Tibial artery (tissue), 4 donors: ENCODE measurements around the gene PIM2.
"Not testable (repeated sequence)": the region's sequence is repeated elsewhere in the genome, so short reads cannot be mapped to it uniquely, and the experiment has no call there.

Source experiments
- DNase-seq, 2 donors: peaks; one replicate each; pipeline ENCODE4 v3.0.0-alpha.2; 2019
- H3K27ac ChIP-seq, 2 donors: fragments of 200-600 bp; sonication (generic) in 1 of 2; 1 replicate in 1 of 2; 2 replicates in 1 of 2; pipeline ENCODE4 v1.5.1; 2018 to 2019; ENCODE audit warnings: mild to moderate bottlenecking in 1 of 2
- H3K27me3 ChIP-seq, 2 donors: fragments of 200-600 bp; sonication (generic) in 1 of 2; one replicate each; pipeline versions ENCODE4 v1.5.1 to v1.6.0; 2016 to 2019
- H3K36me3 ChIP-seq, 3 donors: fragments of 200-600 bp; sonication (generic) in 2 of 3; one replicate each; pipeline ENCODE4 v1.5.1; 2016 to 2019; ENCODE audit warnings: mild to moderate bottlenecking in 2 of 3
- H3K4me1 ChIP-seq, 4 donors: fragments of 200-600 bp; sonication (generic) in 2 of 4; 1 replicate in 3 of 4; 2 replicates in 1 of 4; pipeline ENCODE4 v1.5.1; 2016 to 2019
- H3K4me3 ChIP-seq, 2 donors: fragments of 200-600 bp; sonication (generic) in 1 of 2; 1 replicate in 1 of 2; 2 replicates in 1 of 2; pipeline ENCODE4 v1.5.1; 2018 to 2019; ENCODE audit warnings: mild to moderate bottlenecking in 2 of 2
- H3K9me3 ChIP-seq, 3 donors: fragments of 200-600 bp; sonication (generic) in 1 of 3; one replicate each; pipeline ENCODE4 v1.5.1; 2016 to 2019
- intact Hi-C: fragments of 100-400 bp; cut with DNase I; formaldehyde crosslinking; loops from one replicate; pipeline ENCODE4 v1.15.0; 2023; ENCODE audit warnings: low total_unique reads
- TF ChIP-seq, protein P1 (sequence below), 2 experiments: fragments of 200-600 bp in 1 of 2; fragments of 450-650 bp in 1 of 2; IDR thresholded peaks; one replicate each; pipeline ENCODE4 v1.5.1; 2017 to 2019; ENCODE audit warnings: antibody characterized with exemption in 2 of 2, mild to moderate bottlenecking in 1 of 2, moderate library complexity in 1 of 2

Gene PIM2

DNA sequence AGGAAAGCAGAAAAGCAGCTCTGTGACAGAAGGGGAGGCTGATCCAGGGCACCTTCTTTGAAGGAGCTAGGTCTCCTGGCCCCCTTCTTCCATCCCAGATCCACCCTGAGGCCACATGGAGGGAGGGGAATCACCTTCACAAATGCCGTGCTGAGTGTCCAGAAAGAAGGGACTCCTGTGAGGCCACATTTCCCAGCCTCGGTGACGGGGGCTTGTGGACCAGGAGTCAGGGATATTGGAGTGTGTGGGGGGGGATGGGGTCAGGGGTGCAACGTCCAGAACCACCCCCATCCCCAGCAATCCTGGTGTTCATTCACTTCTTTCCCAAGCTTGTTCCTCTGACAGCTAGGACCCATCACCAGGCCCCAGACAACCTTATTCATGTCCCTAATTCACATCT lies 25.9 kb downstream of the PIM2 start:
- H3K4me1 ChIP-seq, result peaks cover 0 to 17% (median 9%) of the 10 kb centered on the region in 4 donors
- TF ChIP-seq, protein P1, sequence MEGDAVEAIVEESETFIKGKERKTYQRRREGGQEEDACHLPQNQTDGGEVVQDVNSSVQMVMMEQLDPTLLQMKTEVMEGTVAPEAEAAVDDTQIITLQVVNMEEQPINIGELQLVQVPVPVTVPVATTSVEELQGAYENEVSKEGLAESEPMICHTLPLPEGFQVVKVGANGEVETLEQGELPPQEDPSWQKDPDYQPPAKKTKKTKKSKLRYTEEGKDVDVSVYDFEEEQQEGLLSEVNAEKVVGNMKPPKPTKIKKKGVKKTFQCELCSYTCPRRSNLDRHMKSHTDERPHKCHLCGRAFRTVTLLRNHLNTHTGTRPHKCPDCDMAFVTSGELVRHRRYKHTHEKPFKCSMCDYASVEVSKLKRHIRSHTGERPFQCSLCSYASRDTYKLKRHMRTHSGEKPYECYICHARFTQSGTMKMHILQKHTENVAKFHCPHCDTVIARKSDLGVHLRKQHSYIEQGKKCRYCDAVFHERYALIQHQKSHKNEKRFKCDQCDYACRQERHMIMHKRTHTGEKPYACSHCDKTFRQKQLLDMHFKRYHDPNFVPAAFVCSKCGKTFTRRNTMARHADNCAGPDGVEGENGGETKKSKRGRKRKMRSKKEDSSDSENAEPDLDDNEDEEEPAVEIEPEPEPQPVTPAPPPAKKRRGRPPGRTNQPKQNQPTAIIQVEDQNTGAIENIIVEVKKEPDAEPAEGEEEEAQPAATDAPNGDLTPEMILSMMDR (IDR thresholded peaks at IDR 0.05), result no peak
- peaks cover 4 to 13% (median 6%) of the 10 kb centered on the region in 3 donors for H3K36me3 ChIP-seq
- no peak overlapping the region for H3K4me3 ChIP-seq
- intact Hi-C loops, result no loop called here
- H3K27ac ChIP-seq, result no peak overlapping the region
- H3K9me3 ChIP-seq, result no peaks in the 10 kb centered on the region
- DNase-seq, result no peak
- H3K27me3 ChIP-seq, result no peaks in the 10 kb centered on the region

DNA sequence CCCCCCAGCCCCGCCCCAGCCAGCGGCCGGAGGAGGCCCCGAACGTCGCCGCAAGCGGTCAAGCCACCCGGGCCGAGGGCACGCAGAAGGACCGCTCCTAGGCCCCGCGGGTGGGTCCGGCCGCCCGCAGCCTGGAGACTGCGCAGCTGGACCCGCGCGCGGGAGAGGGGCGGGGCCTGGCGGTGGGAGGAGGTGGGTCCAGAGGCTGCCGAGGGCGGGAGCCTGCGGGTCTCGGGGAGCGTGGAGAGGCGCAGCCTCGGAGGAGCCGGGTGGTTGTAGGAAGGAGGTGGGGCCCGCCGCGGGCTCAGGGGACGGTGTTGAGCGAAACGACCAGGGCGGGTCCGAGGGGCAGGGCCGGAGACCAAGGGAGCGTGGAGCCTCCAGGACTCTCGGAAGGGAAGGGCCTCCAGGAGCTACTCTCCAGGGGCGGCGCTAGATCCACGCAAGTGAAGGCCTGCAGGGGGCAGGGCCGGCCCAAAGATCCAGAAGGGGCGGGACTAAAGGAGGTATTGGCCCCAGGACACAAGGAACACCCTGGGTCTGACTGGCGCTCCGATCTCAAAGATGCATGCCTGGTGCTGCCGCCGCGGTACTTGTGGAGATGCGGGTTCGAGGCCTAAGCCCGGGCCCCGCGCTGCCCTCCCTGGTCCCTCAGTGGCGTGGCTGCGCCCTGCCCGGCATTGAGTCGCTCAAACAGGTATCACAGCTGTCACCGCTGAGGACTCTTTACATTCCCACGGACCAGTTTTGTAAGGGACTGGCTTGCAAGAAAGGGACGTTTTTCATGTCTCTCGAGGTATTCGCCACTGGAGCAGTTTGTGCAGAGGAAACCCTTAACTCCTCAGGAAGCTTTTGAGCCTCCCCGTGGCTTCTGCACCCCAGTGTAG lies 27.2 kb downstream of the PIM2 start:
- peaks cover 4 to 13% (median 6%) of the 10 kb centered on the region in 3 donors for H3K36me3 ChIP-seq
- H3K9me3 ChIP-seq, result no peaks in the 10 kb centered on the region
- DNase-seq, result peak; percentile 87 to 95
- H3K4me3 ChIP-seq, result peak overlapping the region; percentile 71 to 75
- H3K27me3 ChIP-seq, result no peaks in the 10 kb centered on the region
- TF ChIP-seq, protein P1 (IDR thresholded peaks at IDR 0.05), result peak; percentile 27 to 32
- peaks cover 0 to 16% (median 8%) of the 10 kb centered on the region in 4 donors for H3K4me1 ChIP-seq
- peak overlapping the region; percentile 81 to 88 for H3K27ac ChIP-seq
- intact Hi-C loops, result no loop called here

DNA sequence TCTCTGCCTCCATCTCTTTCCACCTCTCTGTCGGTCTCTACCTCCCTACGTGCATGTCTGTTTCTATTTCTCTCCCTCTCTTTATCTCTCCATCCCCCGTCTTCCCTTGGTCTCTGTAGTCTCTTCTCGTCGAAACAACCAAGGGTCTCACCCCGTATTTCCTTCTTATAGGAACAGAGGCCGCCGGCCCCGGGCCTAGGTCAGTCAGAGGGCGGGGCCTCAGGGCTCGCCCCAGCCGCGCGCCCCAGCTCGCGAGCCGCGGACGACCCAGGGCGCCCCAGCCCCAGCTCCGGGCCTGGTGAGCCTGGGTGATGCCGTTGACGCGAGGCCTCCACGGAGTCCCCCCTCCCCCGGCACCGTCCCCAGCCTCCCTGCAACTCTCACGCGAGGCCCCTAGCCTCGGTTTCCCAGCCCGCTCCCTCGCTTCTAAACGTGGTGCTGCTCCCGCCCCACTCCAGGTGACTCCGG lies 27.9 kb downstream of the PIM2 start:
- Histone ChIP-seq H3K4me3 (peak overlapping the region; percentile 71 to 75), H3K27ac (peak overlapping the region; percentile 81 to 88), H3K4me1 (peaks cover 0 to 10% (median 3%) of the 10 kb centered on the region in 4 donors), H3K27me3 (no peaks in the 10 kb centered on the region), H3K36me3 (peaks cover 4 to 13% (median 6%) of the 10 kb centered on the region in 3 donors), H3K9me3 (no peaks in the 10 kb centered on the region)
- intact Hi-C loops, result no loop called here
- TF ChIP-seq, protein P1 (IDR thresholded peaks at IDR 0.05), result no peak
- DNase-seq, result no peak

DNA sequence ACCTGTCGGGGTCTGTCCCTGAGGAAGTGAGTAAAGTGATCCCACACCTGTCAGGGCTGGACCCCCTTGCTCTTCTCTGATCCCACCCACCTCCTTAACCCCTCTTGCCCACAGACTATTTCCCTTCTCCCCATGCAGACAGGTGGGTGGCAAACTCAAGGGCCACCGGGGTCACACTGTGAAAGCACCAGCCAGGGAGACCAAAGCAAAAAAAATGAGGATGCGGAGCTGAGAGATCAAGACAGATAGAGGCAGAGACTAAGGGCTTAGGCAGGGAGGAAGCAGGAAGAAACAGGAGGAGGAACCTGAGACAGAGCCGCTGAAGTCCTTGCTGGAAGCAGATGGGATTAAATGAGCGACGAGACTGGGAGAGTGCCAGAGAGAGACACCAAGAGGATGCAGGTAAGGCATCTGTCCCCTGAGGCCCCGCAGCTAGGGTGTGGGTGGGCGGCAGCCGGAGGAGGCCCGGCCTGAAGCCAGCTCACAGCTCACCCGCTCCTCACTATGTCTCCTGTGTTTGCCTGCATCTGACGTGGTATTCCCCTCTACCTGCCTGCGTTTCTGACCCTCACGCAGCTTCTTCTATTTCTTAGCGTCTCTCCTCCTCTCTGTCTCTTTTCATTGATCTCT lies 28.4 kb downstream of the PIM2 start:
- H3K4me3 ChIP-seq, result peak overlapping the region; percentile 71 to 75
- no peaks in the 10 kb centered on the region for H3K9me3 ChIP-seq
- intact Hi-C loops, result no loop called here
- TF ChIP-seq, protein P1 (IDR thresholded peaks at IDR 0.05), result no peak
- no peak for DNase-seq
- no peaks in the 10 kb centered on the region for H3K27me3 ChIP-seq
- peak overlapping the region; percentile 81 to 88 for H3K27ac ChIP-seq
- peaks cover 0 to 10% (median 3%) of the 10 kb centered on the region in 4 donors for H3K4me1 ChIP-seq
- peaks cover 4 to 13% (median 6%) of the 10 kb centered on the region in 3 donors for H3K36me3 ChIP-seq

DNA sequence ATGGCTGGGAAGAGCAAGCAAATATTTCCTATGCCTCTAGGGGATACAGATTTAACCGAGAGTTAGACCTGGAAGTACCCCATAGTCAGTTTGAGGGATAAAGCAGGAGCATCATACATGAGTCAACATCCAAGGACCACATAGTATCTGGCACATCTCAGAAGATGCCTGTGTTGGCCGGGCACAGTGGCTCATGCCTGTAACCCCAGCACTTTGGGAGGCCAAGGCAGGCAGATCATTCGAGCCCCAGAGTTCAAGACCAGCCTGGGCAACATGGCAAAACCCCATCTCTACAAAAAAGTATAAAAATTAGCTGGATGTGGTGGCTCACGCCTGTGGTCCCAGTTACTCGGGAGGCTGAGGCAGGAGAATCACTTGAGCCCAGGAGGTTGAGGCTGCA lies 32.2 kb downstream of the PIM2 start:
- H3K36me3 ChIP-seq, intact Hi-C loops, H3K9me3 ChIP-seq, H3K27me3 ChIP-seq, H3K4me1 ChIP-seq, DNase-seq, H3K27ac ChIP-seq, H3K4me3 ChIP-seq: not testable (repeated sequence)

DNA sequence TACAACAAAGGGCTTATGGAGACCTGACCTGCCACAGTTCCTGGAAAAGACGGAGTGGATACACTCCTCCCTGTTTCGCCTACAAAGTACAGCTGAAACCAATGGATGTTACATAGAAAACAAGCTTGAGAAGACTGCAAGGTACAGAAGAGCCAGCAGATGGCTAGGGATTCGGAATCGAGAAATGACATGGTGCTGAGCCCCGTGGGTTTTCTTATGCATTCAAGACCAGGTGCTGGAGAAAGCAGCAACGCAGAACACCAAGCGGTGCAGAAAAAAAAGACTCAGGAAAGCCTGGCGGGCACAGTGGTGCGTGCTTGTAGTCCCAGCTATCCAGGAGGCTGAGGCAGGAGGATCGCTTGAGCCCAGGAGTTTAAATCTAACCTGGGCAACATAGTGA lies 35.1 kb downstream of the PIM2 start:
- H3K36me3 ChIP-seq, result no peaks in the 10 kb centered on the region
- TF ChIP-seq, protein P1 (IDR thresholded peaks at IDR 0.05), result no peak
- DNase-seq, result no peak
- H3K4me1 ChIP-seq, result no peaks in the 10 kb centered on the region
- H3K4me3 ChIP-seq, result no peak overlapping the region
- H3K27me3 ChIP-seq, result no peaks in the 10 kb centered on the region
- intact Hi-C loops, result no loop called here
- H3K27ac ChIP-seq, result no peak overlapping the region
- H3K9me3 ChIP-seq, result no peaks in the 10 kb centered on the region

DNA sequence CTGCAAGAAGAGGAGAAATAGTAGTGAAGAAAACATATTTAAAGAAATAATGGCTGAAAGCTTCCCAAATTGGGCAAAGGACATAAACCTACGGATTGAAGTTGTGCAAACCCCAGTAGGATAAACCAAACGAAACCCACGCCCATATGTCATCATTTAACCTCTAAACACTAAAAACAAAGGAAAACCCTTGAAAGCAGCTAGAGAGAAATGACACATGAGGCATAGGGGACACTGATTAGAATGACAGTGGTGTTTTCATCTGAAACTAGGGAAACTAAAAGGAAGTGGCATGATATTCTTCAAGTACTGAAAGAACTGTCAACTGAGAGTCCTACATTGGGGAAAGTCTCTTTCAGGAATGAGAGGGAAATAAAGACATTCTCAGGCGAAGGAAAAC lies 41.9 kb downstream of the PIM2 start:
- H3K4me3 ChIP-seq, H3K4me1 ChIP-seq, H3K27me3 ChIP-seq, DNase-seq, H3K27ac ChIP-seq, H3K9me3 ChIP-seq, H3K36me3 ChIP-seq, intact Hi-C loops: not testable (repeated sequence)

DNA sequence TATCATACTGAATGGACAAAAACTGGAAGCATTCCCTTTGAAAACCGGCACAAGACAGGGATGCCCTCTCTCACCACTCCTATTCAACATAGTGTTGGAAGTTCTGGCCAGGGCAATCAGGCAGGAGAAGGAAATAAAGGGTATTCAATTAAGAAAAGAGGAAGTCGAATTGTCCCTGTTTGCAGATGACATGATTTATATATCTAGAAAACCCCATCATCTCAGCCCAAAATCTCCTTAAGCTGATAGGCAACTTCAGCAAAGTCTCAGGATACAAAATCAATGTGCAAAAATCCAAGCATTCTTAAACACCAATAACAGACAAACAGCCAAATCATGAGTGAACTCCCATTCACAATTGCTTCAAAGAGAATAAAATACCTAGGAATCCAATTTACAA lies 46.8 kb downstream of the PIM2 start:
- not testable (repeated sequence) for H3K9me3 ChIP-seq, H3K27ac ChIP-seq

More for the DNA sequence above, 46.8 kb downstream of the PIM2 start:
- H3K36me3 ChIP-seq, H3K27me3 ChIP-seq, intact Hi-C loops, DNase-seq, H3K4me1 ChIP-seq, H3K4me3 ChIP-seq: not testable (repeated sequence)
